K562 (cell line): ENCODE results near the gene ICA1. TPM values are rescaled to one million over a fixed set of nuclear protein-coding genes. Genes with fewer than 3 reads are reported as not detected.

Experiments
- ATAC-seq: fragments of 200-7000 bp; cut with Tn5 transposase; 3 replicates; pipeline ENCODE4 v1.9.1; 2020; ENCODE audit warnings: moderate library complexity
- BruUV-seq: library from RNA; stranded (reverse); fragments of 400-500 nt; replicated peaks from 2 replicates; lab custom pipeline; 2021; lab: Mats Ljungman, UMichigan
- CTCF ChIA-PET: fragments of 300-600 bp; formaldehyde crosslinking; extraction: SDS; loops from one replicate; lab custom pipeline; 2021; ENCODE audit warnings: low intra/inter-chr PET ratio; lab: Yijun Ruan, JAX
- POLR2A ChIA-PET: fragments of 300-600, 350-650 bp; sonication (Branson Sonifier 250); formaldehyde crosslinking; extraction: SDS; loops from one replicate; lab custom pipeline; 2021; ENCODE audit warnings: antibody characterized with exemption, inconsistent platforms; lab: Yijun Ruan, JAX
- DNase-seq, 4 experiments: peaks; one replicate each; pipeline versions ENCODE4 v3.0.0 to v3.0.0-alpha.2; 2011 to 2018; ENCODE audit warnings: low spot score in 3 of 4, mixed read lengths in 3 of 4; ENCODE audit errors: extremely low read depth in 1 of 4
- FAIRE-seq: peaks from 2 replicates; lab custom pipeline; 2011; peaks lifted over from hg19 to GRCh38; lab: Jason Lieb, UNC
- H2AFZ ChIP-seq: 2 replicates; pipeline ENCODE4 v1.6.0; 2011; ENCODE audit warnings: low read depth, low read length, control low read depth, inconsistent platforms
- H3K27ac ChIP-seq: fragments of 200-600 bp; 3 replicates; pipeline ENCODE4 v1.8.0; 2011; ENCODE audit warnings: low read depth, mild to moderate bottlenecking, control low read depth, inconsistent platforms, low read length, moderate library complexity, mixed read lengths; ENCODE audit errors: extremely low read depth
- H3K27me3 ChIP-seq, 2 experiments: fragments of 300-600 bp in 1 of 2; 2 replicates in 1 of 2; 3 replicates in 1 of 2; pipeline versions ENCODE4 v1.6.0 to v1.8.0; 2011; ENCODE audit warnings: inconsistent platforms in 2 of 2, low read length in 2 of 2, mild to moderate bottlenecking in 1 of 2, mixed read lengths in 1 of 2, moderate library complexity in 1 of 2; ENCODE audit not compliant: control insufficient read depth in 2 of 2, insufficient read depth in 2 of 2
- H3K36me3 ChIP-seq: fragments of 300-600 bp; 3 replicates; pipeline ENCODE4 v1.8.0; 2011; ENCODE audit warnings: mild to moderate bottlenecking, low read length, inconsistent platforms; ENCODE audit not compliant: control insufficient read depth, insufficient read depth
- H3K4me1 ChIP-seq, 2 experiments: fragments of 200-600 bp in 1 of 2; replicated peaks in 1 of 2; 2 replicates in 1 of 2; 3 replicates in 1 of 2; pipeline versions ENCODE4 v1.5.1 to v1.8.0; 2011; ENCODE audit warnings: inconsistent platforms in 2 of 2, low read length in 2 of 2, mild to moderate bottlenecking in 1 of 2, mixed read lengths in 1 of 2, moderate library complexity in 1 of 2; ENCODE audit not compliant: control insufficient read depth in 2 of 2, insufficient read depth in 2 of 2
- H3K4me2 ChIP-seq: 2 replicates; pipeline ENCODE4 v1.6.1; 2011; ENCODE audit warnings: low read length, control low read depth, inconsistent platforms, mixed read lengths; ENCODE audit not compliant: insufficient read depth
- H3K4me3 ChIP-seq: fragments of 200-600 bp; sonication (generic), shearing (Covaris generic); 2 replicates; pipeline ENCODE4 v1.5.1; 2016; ENCODE audit warnings: control low read depth, inconsistent platforms
- H3K79me2 ChIP-seq: fragments of 200-600 bp; 3 replicates; pipeline ENCODE4 v1.8.0; 2011; ENCODE audit warnings: low read length, inconsistent platforms; ENCODE audit not compliant: control insufficient read depth, insufficient read depth
- H3K9ac ChIP-seq, 2 experiments: 2 replicates each; pipeline versions ENCODE4 v1.6.0 to v1.6.1; 2011; ENCODE audit warnings: low read depth in 2 of 2, low read length in 2 of 2, control low read depth in 1 of 2, inconsistent platforms in 1 of 2, mild to moderate bottlenecking in 1 of 2, mixed read lengths in 1 of 2; ENCODE audit not compliant: insufficient read depth in 1 of 2
- H3K9me1 ChIP-seq: one replicate; pipeline ENCODE4 v1.6.0; 2011; ENCODE audit warnings: inconsistent platforms, mild to moderate bottlenecking, low read length, moderate library complexity; ENCODE audit not compliant: control insufficient read depth, insufficient read depth
- H3K9me3 ChIP-seq: replicated peaks from 2 replicates; pipeline ENCODE4 v1.5.1; 2011; ENCODE audit warnings: low read depth, low read length, inconsistent platforms; ENCODE audit not compliant: control insufficient read depth, insufficient read depth
- H4K20me1 ChIP-seq: replicated peaks from 2 replicates; pipeline ENCODE4 v1.6.1; 2011; ENCODE audit warnings: low read length, inconsistent platforms, mixed read lengths; ENCODE audit not compliant: control insufficient read depth, insufficient read depth
- FOXJ3 ChIP-seq: sonication (generic); formaldehyde crosslinking; IDR thresholded peaks from 2 replicates; pipeline ENCODE4 v1.4.0; 2020; ENCODE audit warnings: mild to moderate bottlenecking, missing genetic modification reagents
- NELFE ChIP-seq: IDR thresholded peaks from 2 replicates; pipeline ENCODE4 v1.6.1; 2011; ENCODE audit warnings: mild to moderate bottlenecking; ENCODE audit not compliant: insufficient read depth, insufficient read length
- PPARD ChIP-seq: fragments of 250-450 bp; sonication (Bioruptor Pico); IDR thresholded peaks from 2 replicates; pipeline ENCODE4 v1.8.0; 2022; ENCODE audit warnings: inconsistent platforms, mild to moderate bottlenecking, moderate library complexity
- RAD21 ChIP-seq, 2 experiments: fragments of 250-450 bp in 1 of 2; fragments of 450-650 bp in 1 of 2; sonication (Bioruptor Pico) in 1 of 2; formaldehyde crosslinking in 1 of 2; IDR thresholded peaks in 1 of 2; conservative IDR thresholded peaks in 1 of 2; 2 replicates each; pipeline versions ENCODE4 v1.4.0 to v1.8.0; 2020 to 2022; ENCODE audit warnings: mild to moderate bottlenecking in 2 of 2, moderate library complexity in 1 of 2
- SMARCE1 ChIP-seq: fragments of 450-650 bp; IDR thresholded peaks from 2 replicates; pipeline ENCODE4 v1.7.1; 2016; ENCODE audit warnings: mild to moderate bottlenecking
- WGBS: fragments of 100-300 bp; shearing (Covaris generic); methylation state at CpG from one replicate; pipeline ENCODE4 v1.1.6; 2016; ENCODE audit warnings: low coverage, mixed read lengths; ENCODE audit not compliant: insufficient coverage; ENCODE audit errors: missing lambda C conversion rate; 5-methylcytosine and 5-hydroxymethylcytosine counted together
- in situ Hi-C: fragments of 300-500 bp; cut with MboI; formaldehyde crosslinking; loops from 4 replicates; pipeline ENCODE4 v1.15.0; 2018; ENCODE audit warnings: inconsistent platforms, mixed read lengths
- intact Hi-C: fragments of 100-400 bp; cut with micrococcal nuclease; formaldehyde crosslinking; loops from 2 replicates; pipeline ENCODE4 v1.14.2; 2022
- polyA plus RNA-seq, 8 experiments: library from polyadenylated mRNA; depleted of rRNA in 4 of 8; stranded (reverse) in 5 of 8; unstranded in 3 of 8; fragments of >200 nt; fragmentation: Nextera tagmentation in 2 of 8; fragmentation: Illumina TruSeq in 1 of 8; extraction: Ambion mirVana in 2 of 8; extraction: Trizol in 1 of 8; gene quantifications; 2 replicates each; pipeline versions ENCODE4 v1.2.1 to v1.2.3, GENCODE V29; 2011 to 2014; ENCODE audit warnings: inconsistent platforms in 1 of 8, missing spikeins in 1 of 8
- total RNA-seq, 7 experiments: library from RNA; depleted of rRNA in 6 of 7; stranded (reverse); fragments of >200 nt in 6 of 7; fragmentation: Illumina TruSeq in 2 of 7; extraction: Trizol in 2 of 7; gene quantifications; 2 replicates each; pipeline versions ENCODE4 v1.2.1 to v1.2.3, GENCODE V29; 2011 to 2021; ENCODE audit warnings: low replicate concordance in 1 of 7
- TF ChIP-seq, protein P1 (sequence below): fragments of 450-650 bp; formaldehyde crosslinking; IDR thresholded peaks from 2 replicates; pipeline ENCODE4 v1.4.0; 2020; ENCODE audit warnings: mild to moderate bottlenecking
- TF ChIP-seq, protein P2 (sequence below): IDR thresholded peaks from 2 replicates; pipeline ENCODE4 v1.6.1; 2012; ENCODE audit warnings: low read depth, low read length, improper control_type of control experiment, borderline replicate concordance
- TF ChIP-seq, protein P3 (sequence below): fragments of 250-450 bp; sonication (Bioruptor Pico); IDR thresholded peaks from 2 replicates; pipeline ENCODE4 v1.8.0; 2021; ENCODE audit warnings: mild to moderate bottlenecking, moderate library complexity
- TF ChIP-seq, protein P4 (sequence below): sonication (generic); formaldehyde crosslinking; IDR thresholded peaks from 2 replicates; pipeline ENCODE4 v1.8.1; 2023; ENCODE audit warnings: mild to moderate bottlenecking, missing genetic modification reagents

ICA1 gene
- total and polyA plus RNA-seq, 9 of the 15 experiments (the other 6 are each of a cell fraction or from before 2014, with no cell fraction given) = 7.1 to 22.3 (median 16.4) TPM

DNA sequence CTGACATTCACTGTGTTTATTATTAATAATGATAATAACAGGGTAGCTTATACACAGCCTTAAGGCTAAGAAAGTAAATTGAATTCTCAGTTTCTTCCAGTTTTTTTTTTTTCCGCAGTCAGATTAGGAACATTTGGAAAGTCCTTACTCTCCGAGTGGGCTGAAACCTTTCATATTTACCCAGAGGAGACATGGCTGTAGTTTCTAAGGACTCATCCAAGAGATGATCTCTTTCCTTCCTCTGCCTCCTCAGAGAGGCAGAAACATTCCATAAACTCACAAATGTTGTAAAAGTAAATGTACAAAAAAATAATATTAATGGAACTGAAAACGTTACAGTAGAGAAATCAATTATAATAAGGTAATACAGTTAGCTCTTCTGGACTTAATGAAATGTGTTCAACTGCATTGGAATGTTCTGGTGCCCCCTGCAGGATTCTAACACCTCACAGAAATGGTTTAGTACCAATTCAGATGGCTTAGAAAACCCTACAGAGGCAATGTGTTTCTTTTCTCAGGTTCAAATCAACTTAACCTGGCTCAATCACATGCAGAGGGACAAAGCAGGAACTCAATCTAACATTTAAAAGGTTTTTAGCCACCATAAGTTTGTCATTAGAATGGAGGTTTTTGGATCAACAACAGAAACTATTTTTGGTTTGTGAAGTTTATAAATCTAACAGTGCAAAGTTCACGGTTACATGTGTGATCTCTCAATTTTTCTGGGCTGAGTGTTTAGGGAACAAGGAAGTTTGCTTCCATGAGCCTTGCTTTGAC lies 71.7 kb downstream of the ICA1 start:
- Histone ChIP-seq H3K79me2 (no peaks in the 10 kb centered on the region), H2AFZ (peak overlapping the region; percentile 43; the same call in 1 of the 2 replicates), H4K20me1 (no peaks in the 10 kb centered on the region), H3K4me2 (no peak overlapping the region), H3K9me3 (no peaks in the 10 kb centered on the region), H3K4me1 (peaks cover 0 to 3% of the 10 kb centered on the region in 2 experiments; a peak in 1 of 5 replicates), H3K9ac (no peak overlapping the region), H3K9me1 (no peaks in the 10 kb centered on the region), H3K27ac (no peak overlapping the region), H3K4me3 (no peak overlapping the region), H3K27me3 (no peaks in the 10 kb centered on the region), H3K36me3 (no peaks in the 10 kb centered on the region)
- POLR2A ChIA-PET = interaction anchor here (1.0 to 1.5 kb wide), 3 partner anchors 13 to 59 kb away, joined by 3 read pairs; no protein-coding TSS in a partner anchor
- intact Hi-C loops (loop anchor here (2.0 to 5.0 kb wide), 2 partner anchors 220 to 423 kb away; no protein-coding TSS in a partner anchor), in situ Hi-C loops (loop anchor here (10.0 kb wide), 1 partner anchor 216 kb away; no protein-coding TSS in a partner anchor)
- peak; percentile 88 for ATAC-seq
- peak; percentile 70 for FAIRE-seq
- DNase-seq = peak in 1 of 4 experiments; percentile 71
- no TSS peak for BruUV-seq
- 24% methylated on average over 4 of the region's 4 CpGs for WGBS
- CTCF ChIA-PET = no interaction called here
- no peak for TF ChIP-seq FOXJ3 (CRISPR knock-in tag)
- no peak for TF ChIP-seq SMARCE1
- TF ChIP-seq, protein P1, sequence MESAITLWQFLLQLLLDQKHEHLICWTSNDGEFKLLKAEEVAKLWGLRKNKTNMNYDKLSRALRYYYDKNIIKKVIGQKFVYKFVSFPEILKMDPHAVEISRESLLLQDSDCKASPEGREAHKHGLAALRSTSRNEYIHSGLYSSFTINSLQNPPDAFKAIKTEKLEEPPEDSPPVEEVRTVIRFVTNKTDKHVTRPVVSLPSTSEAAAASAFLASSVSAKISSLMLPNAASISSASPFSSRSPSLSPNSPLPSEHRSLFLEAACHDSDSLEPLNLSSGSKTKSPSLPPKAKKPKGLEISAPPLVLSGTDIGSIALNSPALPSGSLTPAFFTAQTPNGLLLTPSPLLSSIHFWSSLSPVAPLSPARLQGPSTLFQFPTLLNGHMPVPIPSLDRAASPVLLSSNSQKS (CRISPR knock-in tag) = no peak
- no peak for TF ChIP-seq PPARD (CRISPR knock-in tag)
- TF ChIP-seq, protein P2, sequence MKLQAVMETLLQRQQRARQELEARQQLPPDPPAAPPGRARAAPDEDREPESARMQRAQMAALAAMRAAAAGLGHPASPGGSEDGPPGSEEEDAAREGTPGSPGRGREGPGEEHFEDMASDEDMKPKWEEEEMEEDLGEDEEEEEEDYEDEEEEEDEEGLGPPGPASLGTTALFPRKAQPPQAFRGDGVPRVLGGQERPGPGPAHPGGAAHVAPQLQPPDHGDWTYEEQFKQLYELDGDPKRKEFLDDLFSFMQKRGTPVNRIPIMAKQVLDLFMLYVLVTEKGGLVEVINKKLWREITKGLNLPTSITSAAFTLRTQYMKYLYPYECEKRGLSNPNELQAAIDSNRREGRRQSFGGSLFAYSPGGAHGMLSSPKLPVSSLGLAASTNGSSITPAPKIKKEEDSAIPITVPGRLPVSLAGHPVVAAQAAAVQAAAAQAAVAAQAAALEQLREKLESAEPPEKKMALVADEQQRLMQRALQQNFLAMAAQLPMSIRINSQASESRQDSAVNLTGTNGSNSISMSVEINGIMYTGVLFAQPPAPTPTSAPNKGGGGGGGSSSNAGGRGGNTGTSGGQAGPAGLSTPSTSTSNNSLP = 0 out of 2 replicates have a peak, but pooled peaks have one; percentile 45
- TF ChIP-seq, protein P3, sequence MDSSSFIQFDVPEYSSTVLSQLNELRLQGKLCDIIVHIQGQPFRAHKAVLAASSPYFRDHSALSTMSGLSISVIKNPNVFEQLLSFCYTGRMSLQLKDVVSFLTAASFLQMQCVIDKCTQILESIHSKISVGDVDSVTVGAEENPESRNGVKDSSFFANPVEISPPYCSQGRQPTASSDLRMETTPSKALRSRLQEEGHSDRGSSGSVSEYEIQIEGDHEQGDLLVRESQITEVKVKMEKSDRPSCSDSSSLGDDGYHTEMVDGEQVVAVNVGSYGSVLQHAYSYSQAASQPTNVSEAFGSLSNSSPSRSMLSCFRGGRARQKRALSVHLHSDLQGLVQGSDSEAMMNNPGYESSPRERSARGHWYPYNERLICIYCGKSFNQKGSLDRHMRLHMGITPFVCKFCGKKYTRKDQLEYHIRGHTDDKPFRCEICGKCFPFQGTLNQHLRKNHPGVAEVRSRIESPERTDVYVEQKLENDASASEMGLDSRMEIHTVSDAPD (CRISPR knock-in tag) = no peak
- peak; percentile 89 to 92 for TF ChIP-seq RAD21 (CRISPR knock-in tag; conservative IDR thresholded peaks at IDR 0.05 in 1 of 2, IDR thresholded peaks at IDR 0.05 in 1 of 2)
- TF ChIP-seq, protein P4, sequence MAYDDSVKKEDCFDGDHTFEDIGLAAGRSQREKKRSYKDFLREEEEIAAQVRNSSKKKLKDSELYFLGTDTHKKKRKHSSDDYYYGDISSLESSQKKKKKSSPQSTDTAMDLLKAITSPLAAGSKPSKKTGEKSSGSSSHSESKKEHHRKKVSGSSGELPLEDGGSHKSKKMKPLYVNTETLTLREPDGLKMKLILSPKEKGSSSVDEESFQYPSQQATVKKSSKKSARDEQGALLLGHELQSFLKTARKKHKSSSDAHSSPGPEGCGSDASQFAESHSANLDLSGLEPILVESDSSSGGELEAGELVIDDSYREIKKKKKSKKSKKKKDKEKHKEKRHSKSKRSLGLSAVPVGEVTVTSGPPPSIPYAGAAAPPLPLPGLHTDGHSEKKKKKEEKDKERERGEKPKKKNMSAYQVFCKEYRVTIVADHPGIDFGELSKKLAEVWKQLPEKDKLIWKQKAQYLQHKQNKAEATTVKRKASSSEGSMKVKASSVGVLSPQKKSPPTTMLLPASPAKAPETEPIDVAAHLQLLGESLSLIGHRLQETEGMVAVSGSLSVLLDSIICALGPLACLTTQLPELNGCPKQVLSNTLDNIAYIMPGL (CRISPR knock-in tag) = no peak
- no peak for TF ChIP-seq NELFE
